Epithelial cell of umbilical artery (primary cell): ENCODE data around the gene SLC5A12. TPM values are rescaled to one million over a fixed set of nuclear protein-coding genes. Genes with fewer than 3 reads are reported as not detected.

Experiments
- total RNA-seq: library from RNA; depleted of rRNA; stranded (reverse); fragments of >200 nt; gene quantifications from 2 replicates; pipeline ENCODE4 v1.2.3, GENCODE V29; 2014

Gene SLC5A12
- total RNA-seq = not detected in 2 replicates

GRCh38 chr11:26721948-26722475, at the start of gene SLC5A12:
TSS of gene SLC5A12 (minus strand) at chr11:26722060. CDS start at chr11:26721714, 346 bp downstream.

Other genes starting within 250 kb of the SLC5A12 start
- not detected in 2 replicates for gene MUC15, start 149.8 kb downstream of the SLC5A12 start, total RNA-seq